Measurements from ENCODE around the gene C11orf16.

Gene C11orf16

GRCh38 chr11:8917157-8917825 lies 15.5 kb downstream of the C11orf16 start:
- Histone ChIP-seq H3K79me2 (ENCODE audit: control insufficient read depth, low read length) (peaks cover 23% of the 10 kb centered on the region), H3K9me3 (ENCODE audit: control insufficient read depth, insufficient read depth, low read length) (no peaks in the 10 kb centered on the region), H3K27me3 (ENCODE audit: control insufficient read depth, low read length) (no peaks in the 10 kb centered on the region), H3K36me3 (ENCODE audit: control insufficient read depth, low read length) (peaks cover 85% of the 10 kb centered on the region), H3K4me2 (ENCODE audit: low read length) (no peak overlapping the region), H3K9me2 (replicated peaks; ENCODE audit: control insufficient read depth, low read length) (no peaks in the 10 kb centered on the region), H4K20me1 (ENCODE audit: control insufficient read depth, insufficient read depth, low read depth, low read length) (peaks cover 5% of the 10 kb centered on the region; the same call in 1 of the 2 replicates), H3K27ac (ENCODE audit: low read depth, low read length) (no peak overlapping the region), H3K4me3 (ENCODE audit: low read length) (no peak overlapping the region), H3K4me1 (ENCODE audit: control insufficient read depth, low read length) (peaks cover 23% of the 10 kb centered on the region), H3F3A (ENCODE audit: control insufficient read depth, insufficient read depth) (peaks cover 6% of the 10 kb centered on the region; the same call in 1 of the 2 replicates)
- TF ChIP-seq EZH2phosphoT487 (IDR thresholded peaks at IDR 0.05; ENCODE audit: borderline replicate concordance, low read length) (no peak), CTCF (IDR thresholded peaks at IDR 0.05; ENCODE audit: low read depth, low read length, poor library complexity, severe bottlenecking) (no peak)

- Histone ChIP-seq H3K4me1 (ENCODE audit: control insufficient read depth, low read length) (peaks cover 33% of the 10 kb centered on the region), H3K27me3 (ENCODE audit: control insufficient read depth, low read length) (no peaks in the 10 kb centered on the region), H3K27ac (ENCODE audit: low read depth, low read length) (0 out of 2 replicates have a peak overlapping the region, but pooled peaks have one; percentile 49)
Observed at GRCh38 chr11:8914661-8915018, 18.1 kb downstream of the C11orf16 start.

GRCh38 chr11:8913961-8914660 lies 18.6 kb downstream of the C11orf16 start:
- Histone ChIP-seq H3F3A (ENCODE audit: control insufficient read depth, insufficient read depth) (peaks cover 6% of the 10 kb centered on the region; the same call in 1 of the 2 replicates), H3K27me3 (ENCODE audit: control insufficient read depth, low read length) (no peaks in the 10 kb centered on the region), H3K4me3 (ENCODE audit: low read length) (peak overlapping the region; percentile 57), H3K9me2 (replicated peaks; ENCODE audit: control insufficient read depth, low read length) (no peaks in the 10 kb centered on the region), H3K9me3 (ENCODE audit: control insufficient read depth, insufficient read depth, low read length) (no peaks in the 10 kb centered on the region), H3K4me2 (ENCODE audit: low read length) (peak overlapping the region; percentile 74), H4K20me1 (ENCODE audit: control insufficient read depth, insufficient read depth, low read depth, low read length) (peaks cover 5% of the 10 kb centered on the region; the same call in 1 of the 2 replicates), H3K36me3 (ENCODE audit: control insufficient read depth, low read length) (peaks cover 63% of the 10 kb centered on the region), H3K4me1 (ENCODE audit: control insufficient read depth, low read length) (peaks cover 34% of the 10 kb centered on the region), H3K27ac (ENCODE audit: low read depth, low read length) (peak overlapping the region; percentile 49), H3K79me2 (ENCODE audit: control insufficient read depth, low read length) (peaks cover 36% of the 10 kb centered on the region)
- TF ChIP-seq CTCF (IDR thresholded peaks at IDR 0.05; ENCODE audit: low read depth, low read length, poor library complexity, severe bottlenecking) (peak; percentile 85), EZH2phosphoT487 (IDR thresholded peaks at IDR 0.05; ENCODE audit: borderline replicate concordance, low read length) (no peak)

More at GRCh38 chr11:8914661-8915018, 18.1 kb downstream of the C11orf16 start:
- peak; percentile 21 for TF ChIP-seq CTCF (IDR thresholded peaks at IDR 0.05; ENCODE audit: low read depth, low read length, poor library complexity, severe bottlenecking)
- TF ChIP-seq EZH2phosphoT487 (IDR thresholded peaks at IDR 0.05; ENCODE audit: borderline replicate concordance, low read length) = no peak
- peaks cover 66% of the 10 kb centered on the region for H3K36me3 ChIP-seq (ENCODE audit: control insufficient read depth, low read length)
- peaks cover 6% of the 10 kb centered on the region; the same call in 1 of the 2 replicates for H3F3A ChIP-seq (ENCODE audit: control insufficient read depth, insufficient read depth)
- peaks cover 5% of the 10 kb centered on the region; the same call in 1 of the 2 replicates for H4K20me1 ChIP-seq (ENCODE audit: control insufficient read depth, insufficient read depth, low read depth, low read length)
- no peaks in the 10 kb centered on the region for H3K9me2 ChIP-seq (replicated peaks; ENCODE audit: control insufficient read depth, low read length)
- no peaks in the 10 kb centered on the region for H3K9me3 ChIP-seq (ENCODE audit: control insufficient read depth, insufficient read depth, low read length)
- peaks cover 36% of the 10 kb centered on the region for H3K79me2 ChIP-seq (ENCODE audit: control insufficient read depth, low read length)
- peak overlapping the region; percentile 74 for H3K4me2 ChIP-seq (ENCODE audit: low read length)
- no peak overlapping the region for H3K4me3 ChIP-seq (ENCODE audit: low read length)
